ENCODE data around the gene DYNC1H1.
A peak's percentile ranks its signal among the peaks of the same experiment; 100 is the strongest.
"Not testable (repeated sequence)": the region's sequence is repeated elsewhere in the genome, so short reads cannot be mapped to it uniquely, and the experiment has no call there.

Gene DYNC1H1

GRCh38 chr14:102043251-102044025 lies 79.1 kb downstream of the DYNC1H1 start:
- no peak for FAIRE-seq

GRCh38 chr14:102044566-102044965 lies 80.2 kb downstream of the DYNC1H1 start:
- no peak for FAIRE-seq

GRCh38 chr14:102046337-102047278 lies 82.2 kb downstream of the DYNC1H1 start:
- FAIRE-seq, result peak; percentile 97

- no peak for FAIRE-seq
These were observed 83.6 kb downstream of the DYNC1H1 start for GRCh38 chr14:102047808-102048540.

GRCh38 chr14:102049258-102050025 lies 85.1 kb downstream of the DYNC1H1 start:
- FAIRE-seq, result no peak

GRCh38 chr14:102050026-102050405 lies 85.6 kb downstream of the DYNC1H1 start:
- FAIRE-seq, result no peak

- no peak for FAIRE-seq
These were observed 86.3 kb downstream of the DYNC1H1 start for GRCh38 chr14:102050625-102051024.

- no peak for FAIRE-seq
These were observed 88.1 kb downstream of the DYNC1H1 start for GRCh38 chr14:102052522-102052921.

- FAIRE-seq, result no peak
These were observed 91.0 kb downstream of the DYNC1H1 start for GRCh38 chr14:102055181-102055901.

GRCh38 chr14:102056694-102057442 lies 92.5 kb downstream of the DYNC1H1 start:
- no peak for FAIRE-seq

GRCh38 chr14:102057480-102058114 lies 93.2 kb downstream of the DYNC1H1 start:
- FAIRE-seq, result no peak

GRCh38 chr14:102058146-102058545 lies 93.8 kb downstream of the DYNC1H1 start:
- no peak for FAIRE-seq

- FAIRE-seq, result no peak
These were observed 94.6 kb downstream of the DYNC1H1 start for GRCh38 chr14:102058961-102059360.

GRCh38 chr14:102063109-102063807 lies 98.9 kb downstream of the DYNC1H1 start:
- peak; percentile 98 for FAIRE-seq

- no peak for FAIRE-seq
These were observed 99.5 kb downstream of the DYNC1H1 start for GRCh38 chr14:102063808-102064429.

- FAIRE-seq, result not testable (repeated sequence)
These were observed 100.2 kb downstream of the DYNC1H1 start for GRCh38 chr14:102064590-102064989.

- no peak for FAIRE-seq
These were observed 101.7 kb downstream of the DYNC1H1 start for GRCh38 chr14:102066041-102066451.

GRCh38 chr14:102071283-102071998 lies 107.1 kb downstream of the DYNC1H1 start:
- FAIRE-seq, result no peak

Data from G401.6 (cell line).